ENCODE results near the gene SP9. TPM values are rescaled to one million over a fixed set of nuclear protein-coding genes. Genes with fewer than 3 reads are reported as not detected.

Gene SP9
- 1.4 TPM for total RNA-seq

DNA sequence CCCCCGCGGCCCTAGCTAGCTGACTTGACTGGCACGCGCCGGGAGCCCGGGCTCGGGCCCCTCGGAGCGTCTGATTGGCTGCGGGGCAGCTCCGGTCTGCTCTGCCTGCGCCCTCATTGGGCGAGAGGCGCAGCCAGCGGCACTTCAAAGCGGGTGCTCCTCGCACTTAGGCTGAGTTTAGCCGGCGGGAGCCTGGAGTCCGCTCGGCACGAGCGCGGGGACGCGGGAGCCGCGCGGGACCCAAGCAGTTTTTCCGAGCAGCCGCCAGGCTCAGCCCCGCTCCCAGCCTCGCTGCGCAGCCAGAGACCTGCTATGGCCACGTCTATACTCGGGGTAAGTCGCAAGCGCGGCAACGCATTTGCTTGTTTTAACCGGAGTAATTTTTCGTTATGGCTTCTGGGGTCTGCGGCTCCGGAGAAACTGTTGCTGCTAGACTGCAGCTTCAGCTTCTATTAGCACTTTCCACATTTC is at the start of gene SP9:
SP9 (plus strand) TSS at position 174 of the 471 bp plus-strand sequence; CDS start at position 313, 139 bp downstream.
- DNase-seq = peak; percentile 91

- no peak for DNase-seq
Measured at GRCh38 chr2:174286172-174286571, 48.6 kb upstream of the SP9 start.

GRCh38 chr2:174292908-174293307 is 41.8 kb upstream of the SP9 start:
- no peak for DNase-seq

GRCh38 chr2:174300114-174300513 is 34.6 kb upstream of the SP9 start:
- no peak for DNase-seq

DNA sequence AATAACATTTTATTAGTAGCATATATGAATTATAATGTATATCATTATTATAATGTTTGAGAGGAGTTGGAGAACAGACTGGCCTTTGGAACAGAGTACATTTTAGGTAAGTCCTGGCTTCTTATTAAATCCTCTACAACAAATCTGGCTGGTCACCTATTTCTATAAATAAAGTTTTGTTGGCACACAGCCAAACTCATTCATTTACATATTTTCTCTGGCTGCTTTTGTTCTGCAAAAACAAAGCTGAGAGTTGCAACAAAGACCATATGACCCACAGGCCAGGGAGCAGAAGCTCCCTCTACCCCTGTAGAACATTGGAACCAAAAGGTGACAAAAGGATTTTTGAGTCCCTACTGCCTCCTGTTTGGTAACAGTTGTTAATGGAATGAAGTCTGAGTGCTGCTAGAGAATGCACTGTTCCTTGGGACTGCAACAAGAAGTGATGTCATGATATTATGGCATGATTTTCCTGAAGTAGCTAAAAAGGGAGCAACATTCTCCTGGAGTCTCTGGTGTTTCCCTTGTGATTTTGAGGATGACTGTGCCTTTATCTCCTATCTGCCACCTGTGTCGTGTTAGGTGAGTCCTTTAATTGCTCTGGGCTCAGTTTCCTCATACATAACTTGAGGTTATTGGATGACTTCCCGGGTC is 22.0 kb upstream of the SP9 start:
- peak; percentile 6 for DNase-seq

DNA sequence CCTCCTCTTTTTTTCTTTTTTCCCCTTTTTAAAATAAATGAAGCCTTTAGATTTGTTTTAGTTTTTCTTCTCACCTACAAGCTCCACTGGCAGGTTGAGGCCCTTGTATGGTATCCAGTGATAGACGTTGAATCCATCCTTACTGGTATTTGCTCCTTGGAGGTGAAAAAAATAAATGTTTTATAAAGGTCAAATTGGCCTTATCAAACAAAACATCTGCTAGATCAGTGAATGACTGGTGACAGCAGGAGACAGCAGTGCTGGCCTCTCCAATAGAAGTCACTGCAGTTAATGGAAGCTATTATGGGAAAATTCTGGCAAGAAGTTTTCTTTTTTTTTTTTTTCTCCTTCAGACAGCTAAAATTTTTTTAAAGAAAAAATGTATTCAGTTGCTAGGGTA is 12.6 kb upstream of the SP9 start:
- no peak for DNase-seq

GRCh38 chr2:174322746-174323145 is 12.0 kb upstream of the SP9 start:
- no peak for DNase-seq

DNA sequence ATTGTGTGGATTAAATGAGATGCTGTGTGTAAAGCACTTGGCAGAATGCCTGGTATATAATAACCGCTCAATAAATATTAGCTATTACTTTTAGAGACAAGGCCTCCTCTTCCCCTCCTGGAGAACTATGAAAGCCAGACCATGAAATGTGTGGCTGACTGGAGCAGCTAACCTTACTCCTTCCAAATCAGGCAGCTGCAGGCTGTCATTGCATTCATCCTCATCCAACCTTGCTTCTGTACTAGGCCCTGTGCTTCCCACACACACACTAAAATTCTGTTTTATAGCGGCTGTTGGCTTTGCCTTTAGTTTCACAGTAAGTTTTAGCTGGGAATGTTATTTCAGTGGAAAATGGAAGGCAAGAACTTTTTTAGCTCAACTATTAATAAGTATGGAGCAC is 10.2 kb upstream of the SP9 start:
- peak; percentile 15 for DNase-seq

DNA sequence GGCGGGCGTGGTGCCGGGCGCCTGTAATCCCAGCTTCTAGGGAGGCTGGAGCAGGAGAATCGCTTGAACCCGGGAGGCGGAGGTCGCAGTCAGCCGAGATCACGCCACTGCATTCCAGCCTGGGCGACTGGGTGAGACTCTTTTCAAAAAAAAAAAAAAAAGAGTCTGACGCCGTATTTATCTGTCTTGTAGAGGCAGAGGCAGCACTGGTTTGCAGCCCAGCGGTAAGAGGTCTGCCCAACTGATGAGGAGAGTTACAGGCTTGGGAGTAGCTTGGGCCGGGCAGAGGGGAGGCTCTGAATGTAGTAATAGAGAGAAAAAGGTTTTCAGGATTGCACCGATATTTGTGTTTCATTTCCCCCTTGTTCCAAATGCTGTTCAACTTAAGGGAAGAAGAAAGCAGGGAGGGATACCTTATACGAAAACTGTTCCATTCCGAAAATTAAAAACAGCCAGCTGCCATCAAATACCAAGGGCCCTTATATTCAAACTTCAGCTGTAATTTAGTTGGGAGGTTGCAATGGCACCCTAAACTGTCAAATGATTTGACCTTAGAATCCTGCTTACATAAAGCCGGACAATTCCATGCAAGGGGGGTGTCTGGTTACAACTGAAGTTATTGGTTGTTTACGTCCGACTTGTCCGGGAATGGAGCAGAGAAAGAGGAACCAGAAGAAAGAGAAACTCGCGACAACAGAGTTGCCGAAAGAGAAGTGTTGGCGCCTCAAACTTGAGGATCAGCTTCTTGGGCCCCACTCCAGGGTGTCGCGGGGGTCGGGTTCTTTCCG is 9.2 kb upstream of the SP9 start:
- DNase-seq = no peak

- peak; percentile 68 for DNase-seq
Measured at GRCh38 chr2:174326161-174327020, 8.4 kb upstream of the SP9 start.

- peak; percentile 32 for DNase-seq
Measured at GRCh38 chr2:174327021-174327840, 7.5 kb upstream of the SP9 start.

- DNase-seq = peak; percentile 27
Measured at GRCh38 chr2:174327841-174328113, 7.0 kb upstream of the SP9 start.

DNA sequence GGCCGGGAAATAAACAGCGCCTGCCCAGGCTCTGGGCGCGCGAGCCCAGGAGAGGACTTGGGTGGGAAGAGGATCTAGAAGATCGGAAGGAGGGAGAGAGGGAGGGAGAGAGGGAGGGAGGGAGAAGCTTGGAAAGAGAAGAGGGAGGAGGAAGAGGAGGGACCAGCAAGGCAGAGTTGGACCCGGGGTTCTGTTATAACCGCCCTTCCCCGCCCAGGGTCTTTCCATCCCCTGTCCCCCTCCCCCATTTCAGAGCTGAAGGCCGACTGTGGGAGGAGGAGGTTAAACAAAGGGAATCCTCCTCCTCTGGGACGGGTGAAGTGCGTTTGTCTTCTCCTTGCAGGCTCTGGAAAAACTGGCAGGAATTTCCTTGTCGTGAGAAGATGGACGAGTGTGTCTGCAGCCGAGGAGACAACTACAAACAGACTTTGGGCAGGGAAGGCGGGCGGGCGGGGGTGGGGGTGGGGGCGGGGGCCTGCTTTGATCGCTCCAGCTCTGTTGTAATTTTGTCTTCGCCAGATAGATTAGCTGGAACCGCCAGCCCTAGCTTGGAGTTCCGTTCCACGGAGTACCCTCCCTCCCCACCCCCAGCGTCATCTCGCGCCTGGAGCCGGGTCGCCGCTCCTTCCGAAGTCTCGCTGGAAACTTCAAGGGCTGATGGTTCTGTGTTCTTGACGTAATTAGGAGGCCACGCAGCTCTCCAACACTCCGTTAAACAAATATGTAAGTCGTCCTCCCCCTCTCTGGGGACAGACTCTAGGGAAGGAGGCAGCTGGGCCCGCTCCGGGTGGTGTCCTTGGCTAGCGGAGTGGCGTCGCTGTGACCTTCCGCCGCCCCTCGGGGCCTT is 6.4 kb upstream of the SP9 start:
- DNase-seq = peak; percentile 27

- no peak for DNase-seq
Measured at GRCh38 chr2:174328961-174329715, 5.6 kb upstream of the SP9 start.

DNA sequence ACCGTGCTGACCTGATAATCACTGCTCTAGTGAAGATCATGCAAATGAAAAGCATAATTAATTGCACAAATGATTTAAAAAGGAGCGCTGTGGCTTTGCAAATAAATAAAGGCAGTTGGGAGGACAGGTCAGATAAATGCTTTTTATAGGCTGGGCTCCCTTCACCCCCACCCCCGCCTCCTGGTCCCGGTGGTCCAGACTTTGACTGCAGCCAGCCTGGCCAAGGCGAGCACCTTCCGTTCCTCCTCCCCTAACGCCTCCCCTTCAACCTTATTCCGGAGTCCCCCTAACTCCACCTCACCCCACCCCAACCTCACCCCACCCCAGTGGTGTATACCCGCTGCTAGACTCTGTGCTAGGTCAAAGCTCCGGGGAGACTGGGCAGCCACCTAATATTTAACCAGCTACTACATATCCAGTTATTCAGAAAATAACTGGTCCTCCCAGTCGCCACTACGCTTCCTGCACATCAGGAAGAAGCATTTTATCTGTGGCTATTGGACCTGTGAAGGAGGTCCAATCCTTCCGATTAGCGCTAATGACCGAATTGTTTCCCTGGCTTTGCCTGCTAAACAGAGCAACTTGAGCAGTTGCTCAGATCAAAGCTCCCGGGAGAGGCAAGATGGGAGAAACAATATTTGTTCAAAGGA is 3.7 kb upstream of the SP9 start:
- no peak for DNase-seq

DNA sequence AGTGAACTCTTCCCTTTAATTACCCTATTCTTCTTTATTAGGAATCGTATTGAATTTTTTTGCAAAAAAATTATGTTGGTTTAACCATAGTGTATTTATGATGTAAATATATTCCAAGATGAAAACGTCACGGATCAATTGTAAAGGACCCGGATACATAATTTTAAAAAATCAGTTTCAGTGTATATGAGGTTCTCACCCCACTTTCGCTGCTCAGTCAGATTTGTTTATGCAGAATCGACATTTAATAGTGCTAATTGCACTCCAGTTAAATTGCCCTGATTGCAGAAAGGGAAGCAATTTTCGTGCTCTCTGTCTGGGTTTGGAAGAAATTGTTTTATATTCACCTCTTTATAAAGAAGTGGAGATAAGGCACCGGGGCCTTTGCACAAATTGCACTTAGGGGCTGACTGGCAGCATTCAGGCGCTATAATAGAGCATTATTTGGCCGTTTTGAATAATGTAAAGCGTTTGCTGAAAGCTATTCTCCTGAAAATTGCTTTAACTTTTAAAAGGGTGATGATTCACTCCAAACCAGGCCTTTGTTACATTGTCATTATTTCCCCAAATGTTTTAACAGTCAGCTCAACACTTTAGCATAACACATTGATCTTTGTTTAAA is 3.0 kb upstream of the SP9 start:
- DNase-seq = peak; percentile 40

DNA sequence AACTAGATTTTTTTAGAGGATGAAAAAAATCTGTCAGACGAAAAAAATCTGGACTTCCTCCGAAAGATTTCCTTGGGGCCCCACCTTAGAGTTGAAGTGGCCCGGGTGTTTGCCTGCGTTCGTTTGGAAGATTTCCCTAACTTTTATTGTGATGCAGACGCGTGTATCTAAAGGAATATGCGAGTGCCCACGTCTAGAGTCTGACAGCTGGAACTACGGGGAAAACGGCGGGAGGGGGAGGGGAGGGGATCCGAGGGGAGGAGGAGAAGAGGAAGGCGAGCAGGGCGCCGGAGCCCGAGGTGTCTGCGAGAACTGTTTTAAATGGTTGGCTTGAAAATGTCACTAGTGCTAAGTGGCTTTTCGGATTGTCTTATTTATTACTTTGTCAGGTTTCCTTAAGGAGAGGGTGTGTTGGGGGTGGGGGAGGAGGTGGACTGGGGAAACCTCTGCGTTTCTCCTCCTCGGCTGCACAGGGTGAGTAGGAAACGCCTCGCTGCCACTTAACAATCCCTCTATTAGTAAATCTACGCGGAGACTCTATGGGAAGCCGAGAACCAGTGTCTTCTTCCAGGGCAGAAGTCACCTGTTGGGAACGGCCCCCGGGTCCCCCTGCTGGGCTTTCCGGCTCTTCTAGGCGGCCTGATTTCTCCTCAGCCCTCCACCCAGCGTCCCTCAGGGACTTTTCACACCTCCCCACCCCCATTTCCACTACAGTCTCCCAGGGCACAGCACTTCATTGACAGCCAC is 2.4 kb upstream of the SP9 start:
- DNase-seq = peak; percentile 30

- peak; percentile 4 for DNase-seq
Measured at GRCh38 chr2:174333017-174333371, 1.8 kb upstream of the SP9 start.
